Fibroblast of upper back skin (primary cell): ENCODE data around the gene GRIA2.
"Not testable (repeated sequence)": the region's sequence is repeated elsewhere in the genome, so short reads cannot be mapped to it uniquely, and the experiment has no call there.

Source experiments
- DNase-seq: peaks from one replicate; pipeline ENCODE4 v3.0.0-alpha.2; 2013

Gene GRIA2

GRCh38 chr4:157220371-157220881, at the start of gene GRIA2:
GRIA2 (plus strand) TSS chr4:157220728; CDS start chr4:157221043, 315 bp downstream.
- DNase-seq: peak; percentile 57

- DNase-seq: peak; percentile 31
Observed at GRCh38 chr4:157172011-157172410, 48.5 kb upstream of the GRIA2 start.

GRCh38 chr4:157180268-157180667, 40.3 kb upstream of the GRIA2 start:
- DNase-seq: not testable (repeated sequence)

- no peak for DNase-seq
Observed at GRCh38 chr4:157184300-157184699, 36.2 kb upstream of the GRIA2 start.

GRCh38 chr4:157185363-157185762, 35.2 kb upstream of the GRIA2 start:
- no peak for DNase-seq

- no peak for DNase-seq
Observed at GRCh38 chr4:157195374-157195773, 25.2 kb upstream of the GRIA2 start.

- DNase-seq: no peak
Observed at GRCh38 chr4:157196046-157196445, 24.5 kb upstream of the GRIA2 start.

- no peak for DNase-seq
Observed at GRCh38 chr4:157204634-157205244, 15.8 kb upstream of the GRIA2 start.

- DNase-seq: peak; percentile 11
Observed at GRCh38 chr4:157217708-157218107, 2.8 kb upstream of the GRIA2 start.

- no peak for DNase-seq
Observed at GRCh38 chr4:157219711-157220370, 687 bp upstream of the GRIA2 start.

- DNase-seq: no peak
Observed at GRCh38 chr4:157221426-157221894, 932 bp downstream of the GRIA2 start.

GRCh38 chr4:157221895-157222770, 1.6 kb downstream of the GRIA2 start:
- DNase-seq: no peak

- DNase-seq: no peak
Observed at GRCh38 chr4:157222771-157223160, 2.2 kb downstream of the GRIA2 start.

- DNase-seq: no peak
Observed at GRCh38 chr4:157223456-157223855, 2.9 kb downstream of the GRIA2 start.

- DNase-seq: no peak
Observed at GRCh38 chr4:157225096-157225495, 4.6 kb downstream of the GRIA2 start.

GRCh38 chr4:157226035-157226434, 5.5 kb downstream of the GRIA2 start:
- DNase-seq: no peak

GRCh38 chr4:157226601-157227000, 6.1 kb downstream of the GRIA2 start:
- no peak for DNase-seq

- DNase-seq: no peak
Observed at GRCh38 chr4:157231525-157231924, 11.0 kb downstream of the GRIA2 start.

GRCh38 chr4:157242871-157243270, 22.3 kb downstream of the GRIA2 start:
- DNase-seq: no peak

GRCh38 chr4:157244348-157244747, 23.8 kb downstream of the GRIA2 start:
- no peak for DNase-seq

GRCh38 chr4:157245351-157245750, 24.8 kb downstream of the GRIA2 start:
- no peak for DNase-seq

- DNase-seq: no peak
Observed at GRCh38 chr4:157246964-157247363, 26.4 kb downstream of the GRIA2 start.

- not testable (repeated sequence) for DNase-seq
Observed at GRCh38 chr4:157258165-157258564, 37.6 kb downstream of the GRIA2 start.
